Epithelial cell of proximal tubule (primary cell): ENCODE measurements around the gene CLDN10. TPM values are rescaled to one million over a fixed set of nuclear protein-coding genes. Genes with fewer than 3 reads are reported as not detected.
A peak's percentile ranks its signal among the peaks of the same experiment; 100 is the strongest.

Experiments
- DNase-seq: peaks from one replicate; pipeline ENCODE4 v3.0.0-alpha.2; 2011; ENCODE audit warnings: low read depth
- H3K4me3 ChIP-seq: 2 replicates; pipeline ENCODE4 v1.5.1; 2011; ENCODE audit warnings: low read depth, mild to moderate bottlenecking, low read length
- CTCF ChIP-seq: conservative IDR thresholded peaks from 2 replicates; pipeline ENCODE4 v1.5.1; 2012; ENCODE audit warnings: low read depth, mild to moderate bottlenecking, low read length
- total RNA-seq: library from RNA; depleted of rRNA; stranded (reverse); fragments of >200 nt; gene quantifications from 2 replicates; pipeline ENCODE4 v1.2.3, GENCODE V29; 2015

Gene CLDN10
- total RNA-seq = 24.3 and 65.2 TPM in 2 replicates

- peak within 1 kb of the TSS; percentile 52 for H3K4me3 ChIP-seq
- peak; percentile 22 for TF ChIP-seq CTCF
- DNase-seq = no peak
Observed at GRCh38 chr13:95552539-95553441, at the start of gene CLDN10. Gene CLDN10, plus strand, starts transcription at chr13:95552720. Its CDS starts 34 bp downstream, at chr13:95552754.

GRCh38 chr13:95503662-95504061 lies 48.9 kb upstream of the CLDN10 start:
- no peak for DNase-seq
- no peak overlapping the region for H3K4me3 ChIP-seq
- TF ChIP-seq CTCF = no peak

- no peak for TF ChIP-seq CTCF
- DNase-seq = no peak
- no peak overlapping the region for H3K4me3 ChIP-seq
Observed at GRCh38 chr13:95505265-95505664, 47.3 kb upstream of the CLDN10 start.

- no peak for DNase-seq
- TF ChIP-seq CTCF = no peak
- no peak overlapping the region for H3K4me3 ChIP-seq
Observed at GRCh38 chr13:95505986-95506385, 46.5 kb upstream of the CLDN10 start.

GRCh38 chr13:95507991-95508390 lies 44.5 kb upstream of the CLDN10 start:
- no peak for DNase-seq
- no peak for TF ChIP-seq CTCF
- no peak overlapping the region for H3K4me3 ChIP-seq

GRCh38 chr13:95508996-95509395 lies 43.5 kb upstream of the CLDN10 start:
- DNase-seq = no peak
- TF ChIP-seq CTCF = no peak
- H3K4me3 ChIP-seq = no peak overlapping the region
